GM18502 (cell line): ENCODE measurements around the gene WFDC1.

Source experiments
- ATAC-seq: cut with Tn5 transposase; IDR thresholded peaks from one replicate; pipeline ENCODE4 v1.9.1; 2021; ENCODE audit warnings: mild to moderate bottlenecking; ENCODE audit not compliant: unreplicated experiment, poor library complexity

WFDC1 gene

DNA sequence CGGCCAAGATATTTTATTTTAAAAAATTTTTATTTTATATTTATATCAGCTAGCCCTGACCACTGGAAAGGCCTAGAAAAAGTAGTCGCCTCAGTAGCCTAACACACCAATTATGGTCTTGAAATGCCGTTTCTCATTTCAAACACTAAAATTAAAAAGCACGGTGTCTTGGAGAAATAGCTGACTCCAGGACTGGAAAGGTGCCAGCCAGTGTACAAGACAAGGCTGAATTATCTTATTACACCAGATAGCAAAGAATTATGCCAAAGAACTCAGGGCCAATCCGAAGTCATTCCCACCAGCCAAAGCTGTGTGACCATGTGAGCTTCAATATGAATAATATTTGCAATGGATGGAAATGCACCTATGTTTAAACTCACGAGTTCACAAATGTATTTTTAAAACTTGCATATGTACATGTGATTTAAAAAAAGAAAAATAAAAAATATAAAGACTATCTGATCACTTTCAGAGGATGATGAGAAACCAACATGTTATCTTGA lies 53.8 kb downstream of the WFDC1 start:
- no peak for ATAC-seq

DNA sequence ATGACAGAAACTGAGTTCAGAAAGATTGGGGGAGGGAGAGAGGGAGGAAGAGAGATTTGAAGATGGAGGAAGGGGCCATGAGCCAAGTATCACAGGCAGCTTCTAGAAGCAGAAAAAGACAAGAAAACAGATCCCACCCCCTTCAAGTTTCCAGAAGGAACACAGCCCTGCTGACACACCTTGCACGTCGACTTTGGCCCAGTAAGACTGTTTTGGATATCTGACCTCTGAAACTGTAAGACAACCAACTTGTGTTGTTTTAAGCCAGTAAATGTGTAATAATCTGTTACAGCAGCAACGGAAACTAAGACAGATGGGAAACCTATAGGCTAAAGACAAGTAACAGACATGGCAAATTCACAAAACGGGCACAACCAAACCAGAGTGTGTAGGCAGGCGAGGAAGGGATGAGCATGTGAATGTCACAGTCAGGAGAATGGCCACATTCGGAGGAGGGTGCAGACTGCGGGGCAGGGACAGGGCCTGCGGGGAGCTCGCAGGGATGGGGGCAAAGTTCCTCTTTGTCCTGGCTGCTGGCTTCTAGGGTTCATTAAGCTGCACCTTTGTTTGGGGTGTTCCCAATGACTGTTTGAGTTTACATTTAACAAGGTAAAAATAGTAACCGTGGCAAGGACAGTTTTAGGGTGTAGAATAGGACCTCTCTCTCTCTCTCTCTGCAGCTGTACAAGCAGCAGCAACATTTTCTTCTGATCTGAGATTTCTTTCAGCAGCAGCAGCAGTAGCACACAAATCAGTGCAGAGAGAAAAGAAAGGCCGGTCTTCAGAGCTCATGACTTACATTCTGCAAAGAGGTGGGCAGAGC lies 55.4 kb downstream of the WFDC1 start:
- no peak for ATAC-seq

DNA sequence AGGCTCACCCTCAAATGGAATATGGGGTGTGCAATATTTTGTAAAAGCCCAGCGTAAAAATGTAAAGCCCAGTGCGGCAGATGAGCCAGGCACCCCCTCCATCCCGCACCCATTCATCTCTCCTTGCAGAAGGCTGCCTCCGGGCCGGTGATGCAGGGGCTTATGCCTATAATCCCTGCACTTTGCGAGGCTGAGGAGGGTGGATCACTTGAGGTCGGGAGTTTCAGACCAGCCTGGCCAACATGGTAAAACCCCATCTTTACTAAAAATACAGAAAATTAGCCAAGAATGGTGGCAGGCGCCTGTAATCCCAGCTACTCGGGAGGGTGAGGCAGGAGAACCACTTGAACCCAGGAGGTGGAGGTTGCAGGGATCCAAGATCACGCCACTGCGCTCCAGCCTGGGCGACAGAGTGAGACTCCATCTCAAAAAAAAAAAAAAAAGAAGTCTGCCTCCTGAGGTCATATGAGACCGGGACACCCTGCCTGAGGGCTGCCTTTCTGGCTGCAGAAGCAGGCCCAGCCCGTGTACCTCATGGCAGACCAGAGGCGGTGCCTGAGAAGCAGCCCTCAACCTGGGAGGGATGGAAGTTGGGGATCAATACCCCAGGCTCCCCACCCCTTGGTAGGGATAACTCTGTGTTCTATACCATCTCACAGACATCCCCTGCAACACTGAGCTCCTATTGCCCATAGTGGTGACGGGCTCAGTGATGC lies 56.2 kb downstream of the WFDC1 start:
- ATAC-seq, result no peak

DNA sequence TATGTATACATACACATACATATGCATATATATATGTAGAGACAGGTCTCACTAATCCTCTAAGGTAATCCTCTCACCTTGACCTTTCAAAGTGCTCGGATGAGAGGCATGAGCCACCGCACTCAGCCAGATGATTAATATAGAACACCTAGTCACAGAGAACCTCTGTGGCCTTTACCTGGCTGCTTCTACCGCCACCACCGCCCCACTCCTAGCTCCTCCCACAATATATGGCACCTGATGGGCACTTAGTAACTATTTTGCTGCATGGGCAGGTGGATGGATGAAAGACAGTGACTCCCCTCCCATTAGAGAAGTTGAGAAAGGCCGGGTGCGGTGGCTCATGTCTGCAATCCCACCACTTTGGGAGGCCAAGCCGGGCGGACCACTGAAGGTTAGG lies 57.0 kb downstream of the WFDC1 start:
- ATAC-seq, result no peak

DNA sequence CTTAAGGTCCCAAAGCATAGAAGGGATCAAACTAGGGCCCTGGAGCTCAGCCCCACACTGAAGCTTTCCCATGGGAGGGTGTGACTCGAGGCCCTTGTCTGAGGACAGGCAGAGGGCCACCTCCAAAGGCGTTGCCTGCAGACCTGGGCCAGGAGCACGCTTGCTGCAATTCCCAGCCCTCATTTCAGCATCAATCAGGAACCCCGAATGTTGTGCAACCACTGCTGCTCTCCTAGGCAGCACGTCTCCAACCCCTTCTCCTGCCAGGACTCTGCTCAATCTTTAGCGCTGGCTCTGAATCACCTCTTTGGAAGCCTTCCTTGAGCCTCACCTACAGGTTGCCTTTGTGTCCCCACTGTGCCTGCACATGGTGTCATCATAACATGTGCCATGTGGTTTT lies 59.6 kb downstream of the WFDC1 start:
- ATAC-seq, result no peak

DNA sequence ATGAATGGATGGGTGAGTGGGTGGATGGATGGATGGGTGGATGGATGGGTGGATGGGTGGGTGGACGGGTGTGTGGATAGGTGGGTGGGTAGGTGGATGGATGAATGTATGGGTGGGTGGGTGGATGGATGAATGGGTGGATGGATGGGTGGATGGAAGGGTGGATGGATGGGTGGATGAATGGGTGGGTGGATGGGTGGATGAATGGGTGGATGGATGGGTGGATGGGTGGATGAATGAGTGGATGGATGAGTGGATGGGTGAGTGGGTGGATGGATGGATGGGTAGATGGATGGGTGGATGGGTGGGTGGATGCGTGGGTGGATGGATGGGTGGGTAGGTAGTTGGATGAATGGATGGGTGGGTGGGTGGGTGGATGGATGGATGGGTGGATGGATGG lies 60.5 kb downstream of the WFDC1 start:
- no peak for ATAC-seq

DNA sequence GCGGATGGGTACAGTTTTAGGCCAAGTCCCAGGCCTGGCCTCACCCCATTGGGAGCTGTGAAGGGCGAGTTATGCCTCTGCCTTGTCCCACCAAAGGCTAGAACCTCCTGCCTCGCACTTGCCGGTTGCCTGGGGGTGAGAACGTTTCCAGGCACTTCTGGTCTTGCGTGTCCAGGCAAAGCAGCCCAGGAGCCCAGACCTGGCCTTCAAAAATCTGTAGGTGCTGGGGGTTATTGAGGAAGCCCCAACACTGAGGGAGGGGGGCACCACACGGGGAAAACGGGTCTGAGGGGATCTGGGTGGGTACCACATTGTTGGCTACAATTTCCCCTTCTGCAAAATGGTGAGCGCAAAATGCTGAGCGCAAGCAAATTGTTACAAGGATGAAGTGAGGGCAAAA lies 61.5 kb downstream of the WFDC1 start:
- no peak for ATAC-seq

DNA sequence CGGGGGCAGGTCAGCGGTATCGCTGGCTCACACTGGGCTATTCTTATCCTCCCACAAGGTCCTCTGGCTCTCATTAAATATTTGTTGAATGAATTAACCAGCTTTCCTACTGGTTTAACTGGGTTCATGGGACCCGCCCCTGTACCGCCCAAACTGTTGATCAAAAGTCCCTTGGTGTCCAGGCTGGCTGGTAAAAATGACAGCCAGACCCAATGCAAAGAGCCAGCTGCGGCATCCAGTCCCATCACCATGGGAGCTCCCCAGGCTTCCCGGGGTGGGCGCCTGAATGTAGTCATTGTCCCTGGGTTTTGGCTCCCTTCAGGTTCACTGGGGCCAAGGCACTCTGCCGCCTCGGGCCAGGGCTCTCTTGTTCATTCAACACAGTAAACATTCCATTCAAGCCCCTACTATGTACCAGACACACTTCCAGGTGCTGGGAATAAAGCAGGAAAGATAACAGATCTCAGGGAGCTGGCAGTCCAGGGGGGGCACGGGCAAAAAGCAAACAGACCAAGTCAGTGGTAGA lies 62.0 kb downstream of the WFDC1 start:
- no peak for ATAC-seq

DNA sequence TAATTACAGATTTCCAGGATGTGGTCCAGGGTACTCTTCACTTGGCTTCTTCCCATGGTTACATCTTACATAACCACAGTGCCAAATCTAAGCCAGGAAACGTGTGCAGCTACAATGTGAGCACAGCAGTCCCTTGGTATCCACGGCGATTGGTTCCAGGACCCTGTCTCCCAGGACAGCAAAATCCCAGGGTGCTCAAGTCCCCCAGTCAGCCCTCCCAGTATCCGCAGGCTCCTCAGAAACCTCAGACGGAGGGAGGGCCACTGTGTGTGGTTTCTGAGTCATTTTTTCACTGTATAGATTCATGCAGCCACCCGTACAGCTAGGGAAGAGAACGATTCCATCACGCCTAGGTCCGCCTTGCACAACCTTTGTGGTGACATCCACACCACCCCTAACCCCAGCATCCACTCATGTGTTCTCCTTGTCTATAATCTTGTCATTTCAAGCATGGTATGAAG lies 62.5 kb downstream of the WFDC1 start:
- no peak for ATAC-seq

DNA sequence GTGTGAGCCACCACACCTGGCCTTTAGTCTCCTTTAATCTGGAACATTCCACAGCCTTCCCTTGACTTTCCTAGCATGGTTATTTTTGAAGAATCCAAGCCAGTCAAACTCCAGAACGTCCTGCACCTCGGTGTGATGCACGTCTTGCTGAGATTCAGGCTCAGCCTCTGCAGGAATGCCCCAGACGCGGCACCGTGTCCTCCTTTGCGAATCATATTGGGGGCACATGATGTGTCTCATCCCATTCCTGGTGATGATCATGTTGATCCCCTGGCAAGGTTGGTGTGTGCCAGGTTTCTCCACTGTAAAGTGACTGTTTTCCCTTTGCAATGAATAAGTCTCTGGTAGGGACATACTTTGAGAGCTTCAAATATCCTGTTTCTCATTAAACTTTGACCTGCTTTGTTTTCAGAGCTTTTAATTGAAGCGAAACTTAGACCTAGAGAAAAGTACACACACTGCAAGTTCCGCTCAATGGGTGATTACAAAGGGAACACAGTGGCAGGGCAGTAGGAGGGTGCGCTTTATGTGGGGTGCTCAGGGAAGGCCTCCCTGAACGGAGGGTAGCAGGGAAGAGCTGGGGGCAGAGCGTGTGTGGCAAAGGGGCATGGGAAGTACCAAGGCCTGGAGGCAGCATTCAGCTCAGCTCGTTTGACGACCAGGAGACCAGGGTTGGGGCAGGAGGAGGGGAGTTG lies 64.1 kb downstream of the WFDC1 start:
- ATAC-seq, result no peak

DNA sequence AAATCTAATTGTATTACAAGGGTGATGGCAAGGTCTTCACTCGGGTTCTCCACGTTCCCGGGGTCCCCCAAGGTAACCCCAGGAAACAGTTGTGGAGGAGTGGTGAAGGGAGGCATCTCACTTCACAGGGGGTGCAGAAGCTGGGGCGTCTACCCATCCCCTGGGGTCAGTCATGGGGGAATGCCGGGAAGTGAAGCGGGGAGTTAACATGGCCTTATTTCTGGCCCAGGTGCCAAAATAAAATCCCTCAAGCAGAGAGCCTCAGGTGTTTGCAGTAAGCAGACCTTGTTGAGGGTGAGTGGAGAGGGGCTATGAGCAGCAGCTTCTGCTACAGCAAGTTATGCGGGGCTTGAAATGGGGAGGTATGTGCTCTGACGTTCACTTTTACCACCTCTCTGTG lies 64.6 kb downstream of the WFDC1 start:
- ATAC-seq, result no peak

DNA sequence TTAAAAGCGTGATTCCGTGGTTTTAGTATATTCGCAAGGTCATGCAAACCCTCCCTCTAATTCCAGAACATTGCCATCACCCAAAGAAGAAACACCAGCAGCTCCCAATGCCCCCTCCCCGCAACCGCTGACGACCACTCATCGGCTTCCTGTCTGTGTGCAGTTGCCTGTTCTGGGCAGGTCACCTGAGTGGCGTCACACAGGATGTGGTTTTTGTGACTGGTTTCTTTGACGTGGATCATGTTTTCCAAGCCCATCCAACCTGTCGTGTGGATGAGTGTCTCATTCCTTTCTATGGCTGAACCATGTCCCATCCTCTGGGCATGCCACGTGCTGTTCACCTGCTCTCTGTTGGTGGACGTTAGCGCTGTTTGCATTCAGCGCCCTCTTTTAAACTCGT lies 65.5 kb downstream of the WFDC1 start:
- no peak for ATAC-seq

DNA sequence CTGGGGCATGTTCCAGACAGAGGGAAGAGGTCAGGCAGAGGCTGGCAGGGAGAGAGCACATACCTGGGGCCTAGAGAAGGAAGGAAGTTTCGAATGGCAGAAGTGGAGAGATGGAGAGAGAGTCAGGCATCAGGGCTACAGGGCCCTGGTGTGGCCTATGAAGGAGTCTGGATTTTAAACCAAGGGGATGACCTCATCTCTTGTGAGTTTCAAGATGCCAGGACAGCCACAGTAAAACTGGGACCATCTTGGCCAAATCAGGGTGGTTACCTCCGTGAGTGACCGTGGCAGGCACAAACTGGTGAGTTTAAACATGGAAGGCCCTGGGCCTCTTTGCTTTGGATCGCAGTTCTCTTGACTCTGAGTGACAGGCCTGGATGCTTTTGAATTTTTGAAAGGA lies 66.1 kb downstream of the WFDC1 start:
- ATAC-seq, result no peak

DNA sequence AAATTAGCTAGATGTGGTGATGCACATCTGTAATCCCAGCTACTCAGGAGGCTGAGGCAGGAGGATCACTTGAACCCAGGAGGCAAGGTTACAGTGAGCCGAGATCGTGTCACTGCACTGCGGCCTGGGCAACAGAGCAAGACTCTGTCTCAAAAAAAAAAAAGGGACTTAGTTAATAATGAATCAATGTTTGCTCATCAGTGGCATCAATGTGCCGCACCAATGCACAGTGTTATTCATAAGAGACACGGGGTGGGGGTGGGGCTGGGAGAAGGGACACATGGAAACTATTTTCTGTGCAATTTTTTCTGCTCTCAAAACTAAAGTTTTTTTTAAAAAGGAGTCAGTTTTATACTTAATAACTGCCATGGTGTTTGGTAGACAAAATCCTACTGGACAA lies 66.9 kb downstream of the WFDC1 start:
- ATAC-seq, result no peak

DNA sequence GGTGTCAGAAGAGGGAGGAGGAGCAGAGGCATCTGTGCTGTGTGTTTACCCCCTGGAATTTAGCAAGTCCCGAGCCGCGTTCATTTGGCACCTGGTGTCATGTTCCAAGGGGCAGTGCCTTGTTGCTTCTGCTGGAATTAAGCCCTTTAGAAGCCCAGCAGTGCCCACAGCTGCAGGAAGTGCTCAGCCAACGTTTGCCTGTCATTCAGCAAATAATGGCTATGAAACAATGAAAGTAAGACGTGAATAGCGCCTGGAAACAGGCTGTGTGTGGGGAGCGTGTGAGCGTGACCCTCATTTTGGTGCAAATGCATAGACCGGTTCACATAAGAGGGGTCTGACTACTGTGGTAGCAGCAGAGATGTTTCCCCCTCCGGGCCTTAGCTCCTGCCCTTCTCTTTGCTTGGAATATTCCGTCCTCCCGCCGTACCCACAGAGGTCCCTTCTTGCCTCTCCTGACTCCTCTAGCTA lies 67.8 kb downstream of the WFDC1 start:
- ATAC-seq, result no peak

DNA sequence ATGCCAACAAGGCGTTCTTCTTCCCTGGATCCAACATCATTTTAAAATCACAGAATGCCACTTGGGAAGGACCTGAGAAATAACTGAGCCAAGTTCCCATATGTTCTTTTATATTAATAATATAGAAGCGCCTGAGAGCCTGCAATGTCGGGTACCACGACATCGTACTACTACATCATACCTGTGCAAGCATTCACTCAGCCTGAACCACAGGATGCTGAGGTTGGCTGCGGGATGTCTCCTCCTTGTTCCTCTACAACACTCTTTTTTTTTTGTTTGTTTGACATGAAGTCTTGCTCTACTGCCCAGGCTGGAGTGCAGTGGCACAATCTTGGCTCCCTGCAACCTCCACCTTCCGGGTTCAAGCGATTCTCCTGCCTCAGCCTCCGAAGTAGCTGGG lies 71.5 kb downstream of the WFDC1 start:
- ATAC-seq, result no peak

DNA sequence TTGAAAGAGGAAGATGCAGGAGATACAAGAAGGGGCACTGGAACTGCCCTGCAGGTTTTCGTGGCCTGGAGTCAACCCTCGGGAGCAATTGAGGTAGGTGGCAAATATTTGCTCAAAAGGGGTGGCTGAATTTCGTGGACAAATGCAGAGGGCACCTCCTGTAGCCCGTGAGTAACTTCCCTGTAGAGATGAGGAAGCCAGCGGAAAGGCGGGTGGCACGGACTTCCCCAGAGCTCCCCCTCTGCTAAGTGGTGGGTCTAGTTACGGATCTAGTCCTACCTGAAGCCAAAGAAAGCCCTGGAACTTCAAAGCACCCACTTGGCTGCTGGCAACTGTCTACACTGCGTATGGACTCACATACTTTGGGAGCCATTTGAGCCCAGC lies 72.6 kb downstream of the WFDC1 start:
- ATAC-seq, result no peak

DNA sequence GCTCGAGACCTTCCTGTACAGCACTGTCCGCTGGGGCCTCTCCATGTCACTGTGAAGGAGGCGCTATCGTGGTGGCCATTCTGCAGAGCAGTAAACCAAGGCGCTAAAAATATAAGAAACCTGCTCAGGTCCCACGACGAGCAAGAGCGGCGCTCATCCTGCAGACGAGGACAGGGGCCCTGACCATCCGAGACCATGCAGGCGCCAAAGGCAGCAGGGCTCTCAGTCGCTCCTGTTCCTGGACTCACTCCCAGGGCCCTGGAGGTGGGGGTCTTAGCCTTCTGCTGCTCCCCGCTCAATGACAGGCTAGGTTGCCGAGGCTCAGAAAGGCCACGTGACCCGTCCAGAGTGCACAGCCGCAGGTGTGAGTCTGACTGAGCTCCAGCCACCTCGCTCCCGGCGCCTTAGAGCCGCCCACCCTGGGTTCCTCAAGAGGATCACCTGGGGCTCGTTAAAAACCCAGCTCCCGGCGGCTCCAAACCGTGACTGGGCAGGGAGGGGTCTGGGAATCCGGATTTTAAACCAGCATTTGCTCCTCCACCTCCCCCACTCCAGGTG lies 73.2 kb downstream of the WFDC1 start:
- no peak for ATAC-seq

DNA sequence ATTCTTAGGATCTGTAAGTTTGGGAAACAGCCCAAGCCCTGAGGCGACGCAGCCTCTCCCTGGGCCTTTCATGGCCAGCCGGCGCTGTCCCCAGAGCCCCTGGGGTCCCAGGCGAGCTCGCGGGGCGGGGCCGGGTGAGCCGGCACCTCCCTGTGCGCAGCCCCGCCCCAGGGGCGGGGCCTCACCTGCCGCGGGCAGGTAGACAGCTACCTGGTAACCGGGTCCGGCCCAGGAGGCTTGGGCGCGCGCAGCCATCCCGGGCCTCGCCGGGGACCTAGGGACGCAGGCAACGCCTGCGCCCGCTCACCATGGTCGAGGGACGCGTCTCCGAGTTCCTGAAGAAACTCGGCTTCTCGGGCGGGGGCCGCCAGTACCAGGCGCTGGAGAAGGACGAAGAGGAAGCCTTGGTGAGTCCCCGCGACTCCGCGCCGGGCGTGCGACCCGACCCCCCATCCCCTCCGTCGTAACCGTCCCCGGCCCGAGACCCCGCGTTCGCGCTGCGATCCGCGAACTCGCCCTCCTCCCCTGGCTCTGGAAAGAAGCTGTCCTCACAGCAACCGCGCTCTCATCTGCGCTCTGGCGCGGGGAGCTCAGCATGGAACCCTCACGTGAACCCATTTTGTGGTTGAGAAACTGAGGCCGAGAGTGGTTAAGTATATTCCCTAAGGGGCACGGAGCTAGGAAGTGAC lies 73.8 kb downstream of the WFDC1 start, which contains the start of gene ATP2C2:
TSS of gene ATP2C2 (plus strand) at position 231 of the 689 bp plus-strand sequence. CDS start at position 309, 78 bp downstream.
- no peak for ATAC-seq

DNA sequence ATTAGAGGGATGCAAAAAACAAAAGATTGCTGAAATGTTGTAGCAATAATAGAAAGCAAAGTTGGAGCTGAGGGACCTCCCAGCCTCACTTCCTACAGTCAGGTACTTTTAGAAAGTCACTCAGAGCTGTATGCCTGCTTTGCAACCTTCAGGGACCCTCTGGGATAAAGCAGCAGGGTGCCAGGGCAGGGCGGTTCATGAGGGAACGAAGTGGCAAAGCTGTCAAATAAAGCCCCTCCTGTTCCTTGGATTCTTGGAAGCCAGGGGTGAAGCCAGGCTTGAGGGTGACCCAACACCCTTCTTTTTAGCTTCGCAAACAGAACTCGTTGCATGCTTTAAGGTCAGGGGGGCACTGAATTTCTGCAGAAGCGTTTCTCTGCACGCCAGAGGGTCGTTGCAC lies 74.4 kb downstream of the WFDC1 start:
- no peak for ATAC-seq
